ENCODE results near the gene TPGS1. TPM values are rescaled to one million over a fixed set of nuclear protein-coding genes. Genes with fewer than 3 reads are reported as not detected.

TPGS1 gene
- polyA plus RNA-seq, 3 donors, result 10.6 to 19.5 (median 14.0) TPM

DNA sequence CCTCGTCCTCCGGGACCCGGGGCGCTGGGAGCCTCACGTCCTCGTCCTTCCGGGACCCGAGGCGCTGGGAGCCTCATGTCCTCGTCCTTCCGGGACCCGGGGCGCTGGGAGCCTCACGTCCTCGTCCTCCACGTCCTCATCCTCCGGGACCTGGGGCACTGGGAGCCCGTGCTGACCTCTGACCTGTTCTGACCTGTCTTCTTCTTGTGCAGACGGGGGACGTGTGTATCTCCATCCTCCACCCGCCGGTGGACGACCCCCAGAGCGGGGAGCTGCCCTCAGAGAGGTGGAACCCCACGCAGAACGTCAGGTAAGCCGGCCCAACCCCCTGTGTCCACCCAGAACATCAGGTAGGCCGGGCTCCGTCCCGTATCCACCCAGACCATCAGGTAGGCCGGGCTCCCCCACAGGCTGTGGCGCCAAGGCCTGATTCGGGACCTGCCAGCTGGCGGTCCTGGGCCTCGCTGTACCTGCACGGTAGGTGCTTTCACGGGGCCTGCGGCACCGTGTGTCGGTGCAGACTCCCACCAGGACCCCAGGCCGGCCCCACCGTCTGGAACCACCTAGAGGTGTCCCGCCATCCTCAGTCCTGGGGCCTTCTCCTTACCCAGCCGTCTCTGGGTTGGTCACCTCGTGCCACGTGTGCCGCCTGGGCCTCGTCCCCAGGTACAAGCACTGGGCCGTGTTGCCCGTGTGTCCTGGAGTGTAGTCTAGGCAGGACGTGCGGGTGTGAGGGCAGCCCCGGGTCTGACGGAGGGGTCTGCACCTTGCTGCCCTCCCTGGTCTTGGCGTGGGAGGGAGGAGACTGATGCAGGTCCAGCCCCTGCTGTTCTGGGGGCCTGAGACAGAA lies 29.0 kb downstream of the TPGS1 start:
- no peak for DNase-seq

DNA sequence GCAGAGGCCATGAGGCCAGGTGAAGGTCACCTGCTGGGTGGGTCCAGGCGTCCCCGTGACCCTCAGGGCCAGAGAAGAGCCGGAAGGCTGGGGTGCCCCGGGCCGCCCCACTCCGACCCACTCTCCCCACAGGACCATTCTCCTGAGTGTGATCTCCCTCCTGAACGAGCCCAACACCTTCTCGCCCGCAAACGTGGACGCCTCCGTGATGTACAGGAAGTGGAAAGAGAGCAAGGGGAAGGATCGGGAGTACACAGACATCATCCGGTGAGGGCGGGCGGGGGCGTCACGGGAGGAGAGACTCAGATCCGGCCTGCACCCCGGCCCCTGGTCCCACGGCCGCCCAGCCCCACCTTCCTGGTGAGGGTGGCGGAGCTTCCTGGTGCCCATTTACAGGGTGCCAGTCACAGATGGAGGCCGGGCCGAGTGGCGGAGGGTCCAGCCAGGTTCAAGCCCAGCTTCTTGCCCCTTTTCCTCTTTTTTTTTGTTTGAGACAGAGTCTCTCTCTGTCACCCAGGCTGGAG lies 29.6 kb downstream of the TPGS1 start:
- no peak for DNase-seq

DNA sequence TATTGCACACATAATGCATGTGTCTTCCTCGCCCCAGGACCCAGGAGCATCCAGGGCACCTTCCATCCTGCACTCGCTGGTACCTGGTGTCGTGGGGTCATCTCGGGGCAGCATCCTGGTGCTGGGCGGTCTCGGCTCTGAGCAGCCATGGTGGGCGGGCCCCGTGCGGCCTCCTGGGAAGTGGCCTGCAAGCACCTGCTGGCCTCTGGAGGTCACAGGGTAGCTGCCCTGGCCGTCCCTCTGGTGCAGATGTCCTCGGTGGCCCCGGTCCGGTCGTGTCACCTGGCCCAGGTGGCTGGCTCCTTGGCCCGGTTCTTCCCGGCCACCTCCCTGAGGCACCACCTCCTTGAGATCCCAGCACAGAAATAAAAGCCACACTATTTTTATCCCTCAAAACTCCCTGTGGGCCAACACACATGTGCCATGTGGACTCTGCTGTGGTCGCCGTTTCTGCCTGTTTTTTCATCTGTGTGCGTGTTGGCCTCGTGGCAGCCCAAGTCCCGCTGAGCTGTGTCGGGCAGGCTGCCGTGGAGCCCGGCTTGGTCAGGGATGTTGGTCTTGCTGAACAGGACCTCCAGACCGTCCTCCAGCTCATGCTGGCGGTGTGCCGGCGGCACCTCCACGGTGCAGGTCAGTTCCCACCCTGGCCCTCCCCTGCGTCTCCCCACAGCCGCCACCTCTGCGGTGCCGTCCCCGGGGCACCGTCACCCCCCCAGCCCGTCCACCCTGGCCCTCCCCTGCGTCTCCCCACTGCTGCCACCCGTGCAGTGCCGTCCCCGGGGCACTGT lies 31.5 kb downstream of the TPGS1 start:
- DNase-seq, result no peak

DNA sequence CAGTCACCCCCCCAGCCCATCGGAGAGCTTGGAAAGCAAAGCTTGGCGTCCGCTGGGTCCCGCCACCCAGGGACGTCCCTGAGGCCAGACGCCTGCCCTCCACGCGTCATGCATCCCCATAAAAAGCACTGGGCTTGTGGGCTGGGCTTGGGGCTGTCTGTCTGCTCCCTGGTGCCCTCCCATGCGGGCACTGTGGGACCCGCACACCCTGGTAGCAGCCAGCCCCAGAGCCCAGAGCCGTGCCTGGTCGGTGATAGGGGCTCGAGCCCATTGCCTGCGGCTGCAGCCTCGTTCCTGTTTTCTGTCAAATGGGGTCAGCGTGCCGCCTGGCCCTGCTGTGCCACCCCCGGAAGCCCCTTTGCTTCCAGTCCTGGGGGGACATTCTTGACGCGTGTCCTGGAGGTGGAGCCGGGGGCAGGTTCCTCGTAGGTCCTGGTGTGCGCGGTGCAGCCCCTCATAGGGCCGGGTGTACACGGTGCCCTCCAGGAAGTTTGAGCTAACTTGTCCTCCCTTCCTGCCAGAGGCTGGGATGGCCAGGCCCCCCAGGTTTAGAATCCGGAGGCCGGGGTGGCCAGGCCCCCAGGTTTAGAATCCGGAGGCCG lies 32.2 kb downstream of the TPGS1 start:
- no peak for DNase-seq

DNA sequence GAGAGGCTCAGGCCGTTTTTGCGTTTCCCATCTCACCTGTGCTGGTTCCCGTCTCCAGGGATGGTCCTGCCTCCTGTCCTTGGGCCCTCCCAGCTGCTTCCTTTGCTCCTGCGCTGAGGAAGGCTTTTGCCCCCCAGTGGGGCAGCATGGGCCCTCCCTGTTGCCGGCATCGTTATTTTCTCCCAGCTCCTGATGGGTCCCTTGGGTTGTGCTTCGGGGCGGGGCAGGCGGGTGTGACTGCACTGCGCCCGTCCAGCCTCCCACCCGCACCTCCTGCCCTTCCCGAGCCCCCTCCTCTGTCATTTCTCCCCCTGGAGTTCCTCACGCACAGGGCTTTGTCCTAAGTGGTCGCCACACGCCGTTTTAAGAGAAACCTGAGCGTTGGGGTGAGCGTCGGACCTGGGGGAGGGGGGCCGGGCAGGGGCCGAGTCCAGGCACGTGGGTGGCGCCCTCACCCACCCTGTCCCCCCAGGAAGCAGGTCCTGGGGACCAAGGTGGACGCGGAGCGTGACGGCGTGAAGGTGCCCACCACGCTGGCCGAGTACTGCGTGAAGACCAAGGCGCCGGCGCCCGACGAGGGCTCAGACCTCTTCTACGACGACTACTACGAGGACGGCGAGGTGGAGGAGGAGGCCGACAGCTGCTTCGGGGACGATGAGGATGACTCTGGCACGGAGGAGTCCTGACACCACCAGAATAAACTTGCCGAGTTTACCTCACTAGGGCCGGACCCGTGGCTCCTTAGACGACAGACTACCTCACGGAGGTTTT lies 33.8 kb downstream of the TPGS1 start:
- no peak for DNase-seq

DNA sequence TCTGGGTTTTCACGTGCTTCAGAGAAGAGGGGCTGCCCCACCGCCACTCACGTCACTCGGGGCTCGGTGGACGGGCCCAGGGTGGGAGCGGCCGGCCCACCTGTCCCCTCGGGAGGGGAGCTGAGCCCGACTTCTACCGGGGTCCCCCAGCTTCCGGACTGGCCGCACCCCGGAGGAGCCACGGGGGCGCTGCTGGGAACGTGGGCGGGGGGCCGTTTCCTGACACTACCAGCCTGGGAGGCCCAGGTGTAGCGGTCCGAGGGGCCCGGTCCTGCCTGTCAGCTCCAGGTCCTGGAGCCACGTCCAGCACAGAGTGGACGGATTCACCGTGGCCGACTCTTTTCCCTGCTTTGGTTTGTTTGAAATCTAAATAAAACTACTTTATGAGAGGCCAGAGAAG lies 34.4 kb downstream of the TPGS1 start:
- DNase-seq, result no peak

DNA sequence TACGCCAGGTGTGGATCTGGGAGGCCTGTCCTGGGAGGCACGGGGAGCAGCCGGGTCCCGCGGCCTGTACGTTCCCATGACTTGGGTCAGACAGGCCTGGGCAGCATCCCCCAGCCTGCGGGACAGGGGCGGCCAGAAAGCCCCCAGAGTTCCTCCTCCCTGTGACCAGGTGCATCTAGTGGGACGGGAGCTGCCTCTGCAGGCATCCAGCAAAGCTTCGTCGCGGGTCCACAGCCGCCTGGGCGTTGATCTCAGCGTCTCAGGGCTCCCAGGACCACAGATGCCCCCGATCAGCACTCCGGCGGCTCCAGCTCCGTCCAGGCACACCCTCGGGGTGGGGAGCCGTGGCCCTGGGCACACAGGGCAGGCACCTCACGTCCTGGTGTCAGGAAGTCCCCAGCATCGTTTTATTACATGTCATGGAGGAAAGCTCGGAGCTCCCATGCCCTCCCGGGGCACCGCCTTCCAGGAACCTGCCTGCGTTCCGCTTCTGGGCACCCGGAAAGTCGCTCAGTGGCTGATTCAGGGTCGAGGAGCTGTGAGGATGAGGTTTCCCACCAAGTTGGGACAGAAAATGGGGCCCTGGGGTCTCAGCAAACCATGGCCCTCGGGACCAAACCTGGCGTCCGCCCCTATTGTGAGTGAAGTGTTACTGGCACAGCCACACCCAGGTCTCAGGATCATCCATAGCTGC lies 35.0 kb downstream of the TPGS1 start:
- no peak for DNase-seq

DNA sequence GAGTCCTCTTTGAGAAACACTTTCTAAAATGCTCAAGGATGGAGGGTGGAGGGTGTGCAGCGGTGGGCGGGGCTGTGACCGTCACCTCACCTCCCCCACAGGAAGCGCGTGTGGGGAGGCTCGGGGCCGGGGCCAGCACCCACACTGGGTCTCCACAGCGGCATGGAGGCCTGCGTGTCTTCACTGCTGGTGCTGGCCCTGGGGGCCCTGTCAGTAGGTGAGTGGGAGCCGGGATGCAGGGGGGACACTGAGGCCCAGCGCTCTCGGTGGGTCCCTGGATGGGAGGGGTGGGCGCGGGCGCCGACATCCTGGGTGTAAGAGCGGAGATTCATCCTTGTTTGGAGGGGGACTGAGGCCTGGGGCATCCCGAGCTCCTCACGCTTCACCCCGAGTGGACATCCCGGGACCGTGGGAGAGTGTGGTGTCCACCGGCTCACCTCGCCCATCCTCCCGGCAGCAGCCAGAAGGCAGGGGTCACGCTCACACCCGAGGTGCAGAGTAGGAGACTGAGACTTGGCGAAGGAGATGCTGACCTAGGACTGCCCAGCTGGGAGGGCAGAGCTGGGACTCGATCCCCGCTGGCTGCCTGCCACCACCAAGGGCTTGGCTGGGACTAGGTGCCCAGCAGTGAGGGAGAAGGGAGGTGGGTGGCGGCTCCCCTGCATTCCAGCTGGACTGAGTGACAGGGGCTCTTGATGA lies 36.8 kb downstream of the TPGS1 start, which contains the start of gene GZMM:
TSS of gene GZMM (plus strand) at position 144 of the 699 bp plus-strand sequence. CDS start at position 163, 19 bp downstream.
- no peak for DNase-seq

DNA sequence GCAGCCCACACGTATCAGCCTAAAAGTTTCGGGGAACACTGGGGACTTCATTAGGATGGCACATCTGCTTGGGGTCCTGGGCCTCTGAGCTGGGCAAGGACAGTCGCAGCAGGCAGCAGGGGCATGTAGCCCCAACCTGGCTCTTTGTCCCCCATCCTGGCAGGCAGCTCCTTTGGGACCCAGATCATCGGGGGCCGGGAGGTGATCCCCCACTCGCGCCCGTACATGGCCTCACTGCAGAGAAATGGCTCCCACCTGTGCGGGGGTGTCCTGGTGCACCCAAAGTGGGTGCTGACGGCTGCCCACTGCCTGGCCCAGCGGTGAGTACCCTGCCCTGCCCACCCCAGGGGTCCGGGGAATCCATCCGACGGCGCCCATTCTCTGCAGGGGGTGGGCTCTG lies 39.8 kb downstream of the TPGS1 start:
- no peak for DNase-seq

DNA sequence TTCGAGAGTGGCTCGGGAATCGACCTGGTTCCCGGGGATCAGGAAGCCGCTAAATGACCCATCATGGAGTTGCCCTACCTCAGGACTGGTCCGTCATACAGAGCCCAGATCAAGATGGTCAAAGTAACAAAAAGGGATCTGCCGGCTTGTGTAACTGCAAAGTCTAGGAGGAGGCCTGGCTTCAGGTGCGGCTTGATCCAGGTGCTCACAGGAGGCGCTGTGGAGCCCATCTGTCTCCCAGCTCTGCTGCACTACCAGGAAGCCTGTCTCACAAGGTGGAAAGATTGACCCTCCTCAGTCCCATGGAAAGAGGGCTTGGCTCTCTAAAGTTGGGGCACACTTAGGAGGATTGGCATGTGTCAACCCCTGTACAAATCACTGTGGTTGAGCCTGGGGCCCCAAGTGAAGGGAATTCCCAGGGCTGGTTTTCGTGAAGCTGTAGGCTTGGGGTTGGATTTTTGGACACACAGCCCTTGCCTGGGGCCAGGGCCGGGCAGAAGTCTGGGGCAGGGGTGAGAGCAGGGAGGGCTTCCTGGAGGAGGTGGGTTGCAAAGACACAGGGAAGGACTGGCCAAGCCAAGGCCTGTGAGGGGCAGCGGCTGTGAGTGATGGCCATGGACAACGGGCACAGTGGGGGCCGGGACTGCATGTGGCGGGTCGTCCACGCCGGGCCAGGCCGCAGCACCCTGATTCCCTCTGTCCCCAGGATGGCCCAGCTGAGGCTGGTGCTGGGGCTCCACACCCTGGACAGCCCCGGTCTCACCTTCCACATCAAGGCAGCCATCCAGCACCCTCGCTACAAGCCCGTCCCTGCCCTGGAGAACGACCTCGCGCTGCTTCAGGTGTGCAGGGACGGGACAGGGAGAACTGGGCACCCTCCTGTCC lies 40.8 kb downstream of the TPGS1 start:
- no peak for DNase-seq

DNA sequence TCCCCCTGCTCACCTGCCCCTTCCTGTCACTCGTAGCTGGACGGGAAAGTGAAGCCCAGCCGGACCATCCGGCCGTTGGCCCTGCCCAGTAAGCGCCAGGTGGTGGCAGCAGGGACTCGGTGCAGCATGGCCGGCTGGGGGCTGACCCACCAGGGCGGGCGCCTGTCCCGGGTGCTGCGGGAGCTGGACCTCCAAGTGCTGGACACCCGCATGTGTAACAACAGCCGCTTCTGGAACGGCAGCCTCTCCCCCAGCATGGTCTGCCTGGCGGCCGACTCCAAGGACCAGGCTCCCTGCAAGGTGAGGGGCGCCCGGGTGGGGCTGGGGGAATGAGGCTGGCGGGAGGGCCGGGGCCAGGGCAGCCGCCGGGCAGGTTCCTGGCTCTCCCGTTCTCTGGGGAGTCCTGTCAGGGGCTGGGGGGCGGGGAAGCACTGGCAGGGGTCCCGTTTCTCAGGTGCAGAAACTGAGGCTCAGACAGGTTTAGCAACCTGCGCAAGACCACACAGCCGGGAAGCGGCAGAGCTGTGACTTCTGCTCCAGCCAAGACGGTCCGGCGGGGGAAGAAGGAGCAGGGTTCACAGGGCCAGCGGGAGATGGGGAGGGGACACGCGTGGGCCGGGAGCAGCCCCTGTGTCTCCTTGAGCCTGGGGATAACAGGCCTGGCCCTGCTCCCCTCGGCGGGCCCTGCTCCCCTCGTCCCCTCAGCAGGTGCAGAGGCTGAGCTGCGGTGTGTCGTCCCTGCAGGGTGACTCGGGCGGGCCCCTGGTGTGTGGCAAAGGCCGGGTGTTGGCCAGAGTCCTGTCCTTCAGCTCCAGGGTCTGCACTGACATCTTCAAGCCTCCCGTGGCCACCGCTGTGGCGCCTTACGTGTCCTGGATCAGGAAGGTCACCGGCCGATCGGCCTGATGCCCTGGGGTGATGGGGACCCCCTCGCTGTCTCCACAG lies 41.9 kb downstream of the TPGS1 start:
- no peak for DNase-seq

DNA sequence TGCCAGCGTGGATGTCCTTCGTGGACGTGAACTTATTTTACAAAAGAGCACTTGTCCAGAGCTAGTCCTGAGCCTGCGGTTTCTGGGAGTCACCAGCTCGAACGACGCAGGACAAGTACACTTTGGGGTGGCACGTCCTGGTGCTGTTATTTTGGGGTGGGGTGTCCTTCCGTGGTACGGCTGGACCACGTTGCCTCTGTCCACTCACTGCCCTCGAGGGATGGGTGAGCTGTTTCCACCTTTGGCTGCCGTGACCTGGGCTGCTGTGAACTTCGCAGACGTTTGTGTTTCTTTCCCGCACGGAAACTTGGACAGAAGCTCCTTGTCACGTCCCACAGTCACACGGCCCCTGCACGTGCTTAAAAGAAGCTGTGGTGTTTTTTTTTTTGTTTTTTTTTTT lies 47.5 kb downstream of the TPGS1 start:
- DNase-seq, result no peak

DNA sequence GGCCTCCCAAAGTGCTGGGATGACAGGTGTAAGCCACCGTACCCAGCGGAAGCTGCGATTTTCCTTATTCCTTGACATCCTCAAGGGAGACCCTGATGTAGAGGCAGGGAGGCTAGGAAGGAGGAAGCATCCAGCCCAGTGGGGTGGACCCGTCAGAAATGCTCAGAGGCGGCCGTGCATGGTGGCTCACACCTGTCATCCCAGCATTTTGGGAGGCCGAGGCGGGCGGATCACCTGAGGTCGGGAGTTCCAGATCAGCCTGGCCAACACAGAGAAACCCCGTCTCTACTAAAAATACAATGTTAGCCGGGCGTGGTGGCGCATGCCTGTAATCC lies 48.1 kb downstream of the TPGS1 start:
- no peak for DNase-seq

DNA sequence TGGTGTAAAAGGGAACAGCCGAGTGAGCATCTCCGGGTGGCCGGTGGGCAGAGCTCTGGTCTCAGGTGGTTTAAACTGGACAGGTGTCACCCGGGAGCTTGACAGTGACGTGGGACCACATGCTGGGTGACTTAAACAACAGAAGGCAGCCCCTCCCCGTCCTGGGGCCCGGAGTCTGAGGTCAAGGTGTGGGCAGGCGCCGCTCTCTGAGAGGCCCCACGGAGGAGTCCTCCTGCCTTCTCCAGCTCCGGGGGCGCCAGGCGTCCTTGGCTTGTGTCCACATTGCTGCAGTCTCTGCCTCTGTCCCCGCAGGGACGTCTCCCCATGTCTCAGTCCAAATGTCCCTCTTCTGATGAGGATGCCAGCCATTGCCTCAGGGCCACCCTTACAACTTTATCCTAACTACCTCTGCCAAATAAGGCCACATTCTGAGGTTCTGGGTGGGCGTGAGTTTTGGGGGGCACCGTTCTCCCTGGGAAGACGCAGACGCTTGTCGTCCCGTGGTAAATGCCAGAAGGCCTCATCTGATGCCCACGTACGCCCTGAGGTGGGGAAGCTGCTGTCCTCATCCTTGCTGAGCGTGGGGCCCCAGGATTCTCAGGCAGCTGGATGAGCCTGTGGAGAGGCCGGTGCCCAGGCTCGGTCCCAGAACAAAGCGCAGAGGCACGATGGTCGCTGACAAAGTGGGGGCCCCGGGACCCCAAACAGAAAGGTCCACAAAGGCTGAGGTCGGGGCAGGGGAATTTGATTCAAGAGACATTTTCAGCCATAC lies 49.5 kb downstream of the TPGS1 start:
- DNase-seq, result no peak

DNA sequence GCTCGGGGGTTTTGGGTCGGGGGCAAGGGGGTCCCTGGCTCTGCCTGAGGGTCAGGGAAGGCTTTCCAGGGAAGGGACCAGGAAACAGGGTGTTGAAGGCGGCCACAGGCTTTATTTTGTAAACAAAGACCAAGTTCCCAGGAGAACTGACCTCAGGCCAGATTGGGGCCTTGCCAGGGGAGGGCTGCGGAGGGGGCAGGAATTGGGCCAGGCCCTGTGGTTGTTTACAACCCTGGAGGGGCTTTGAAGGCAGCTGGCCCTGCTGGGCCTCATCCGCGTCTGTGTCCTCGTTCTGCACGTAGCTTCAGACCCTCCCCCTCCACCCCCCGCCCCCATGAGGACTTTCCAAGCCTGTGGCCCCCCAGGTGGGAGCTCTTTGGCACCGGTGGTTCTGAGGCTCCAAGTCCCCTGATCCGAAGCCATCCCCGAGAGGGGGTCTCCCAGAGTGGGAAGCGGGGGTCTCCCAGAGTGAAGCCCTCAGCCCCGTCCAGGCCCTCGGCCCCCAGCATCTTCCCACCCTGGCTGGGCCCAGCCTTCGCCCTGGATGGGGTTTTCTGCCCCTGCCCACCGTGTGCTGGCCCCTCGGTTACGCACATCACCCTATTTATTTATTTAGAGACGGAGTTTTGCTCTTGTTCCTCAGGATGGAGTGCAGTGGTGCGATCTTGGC lies 51.6 kb downstream of the TPGS1 start:
- DNase-seq, result no peak

DNA sequence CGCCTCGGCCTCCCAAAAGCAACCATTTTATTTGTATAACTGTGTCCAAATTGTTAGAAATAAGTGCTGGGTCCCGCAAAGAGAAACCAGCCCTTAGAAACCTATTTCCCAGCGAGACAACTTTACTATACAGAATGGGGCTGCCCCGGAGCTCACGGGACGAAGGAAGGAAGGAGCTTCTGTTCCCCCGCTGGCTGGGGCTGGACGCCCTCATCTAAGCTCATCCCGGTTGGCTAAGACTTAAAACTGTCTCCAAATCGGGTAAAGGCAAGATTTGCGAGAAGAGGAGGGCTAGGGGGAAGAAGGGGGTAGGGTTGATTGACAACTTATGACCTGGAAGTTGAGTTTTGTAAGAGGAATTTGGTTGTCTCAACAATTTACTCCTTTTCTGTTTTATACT lies 52.8 kb downstream of the TPGS1 start:
- no peak for DNase-seq

DNA sequence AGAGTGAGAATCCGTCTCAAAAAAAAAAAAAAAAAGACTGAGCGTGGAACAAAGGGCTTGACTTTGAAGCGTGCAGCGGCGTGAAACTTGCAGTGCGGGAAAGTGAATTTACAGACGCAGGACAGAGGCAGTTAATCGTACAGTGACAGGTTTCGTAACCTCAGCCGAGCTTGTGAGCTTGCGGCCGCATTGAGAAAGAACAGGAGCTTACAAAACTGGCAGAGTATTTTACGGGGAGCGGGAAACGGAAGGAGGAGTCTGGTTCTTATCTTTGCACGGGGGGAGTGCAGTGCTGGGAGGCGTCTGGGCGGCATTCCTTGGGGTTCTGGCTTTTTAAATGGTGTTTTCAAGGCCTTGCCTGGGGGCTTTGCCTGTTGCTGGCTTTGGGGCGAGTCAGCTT lies 59.1 kb downstream of the TPGS1 start:
- DNase-seq, result no peak
